OCI-LY3 (cell line): ENCODE results near the gene CA4.

Source experiments
- H2AFZ ChIP-seq: fragments of 200-600, 300-600 bp; shearing (Covaris generic); 2 replicates; pipeline ENCODE4 v1.6.0; 2014; ENCODE audit warnings: antibody characterized with exemption, low read depth, low read length
- H3K27ac ChIP-seq: fragments of 200-600, 300-600 bp; sonication (generic); 2 replicates; pipeline ENCODE4 v1.5.1; 2014; ENCODE audit warnings: mild to moderate bottlenecking, low read length, moderate library complexity, mixed read lengths
- H3K27me3 ChIP-seq: fragments of 200-600, 300-600 bp; sonication (generic); 2 replicates; pipeline ENCODE4 v1.6.1; 2014; ENCODE audit warnings: low read depth, low read length, mixed read lengths
- H3K36me3 ChIP-seq: fragments of 200-600, 300-600 bp; sonication (generic); replicated peaks from 2 replicates; pipeline ENCODE3; 2014; ENCODE audit warnings: low read depth, low read length, mixed read lengths
- H3K4me1 ChIP-seq: fragments of 300-600, 200-600 bp; sonication (generic); 2 replicates; pipeline ENCODE4 v1.6.1; 2014; ENCODE audit warnings: low read length, mixed read lengths
- H3K4me2 ChIP-seq: fragments of 200-600, 300-600 bp; sonication (generic); 2 replicates; pipeline ENCODE4 v1.6.1; 2014; ENCODE audit warnings: low read length, mixed read lengths
- H3K4me3 ChIP-seq: fragments of 300-600, 200-600 bp; sonication (generic); 2 replicates; pipeline ENCODE4 v1.5.1; 2014; ENCODE audit warnings: antibody characterized with exemption, mild to moderate bottlenecking, low read length, moderate library complexity
- H3K79me2 ChIP-seq: fragments of 300-600, 200-600 bp; shearing (Covaris generic); 2 replicates; pipeline ENCODE4 v1.6.1; 2014; ENCODE audit warnings: mild to moderate bottlenecking, low read length, mixed read lengths
- H3K9ac ChIP-seq: fragments of 300-600, 200-600 bp; shearing (Covaris generic); 2 replicates; pipeline ENCODE4 v1.6.0; 2014; ENCODE audit warnings: mild to moderate bottlenecking, low read length, moderate library complexity
- H3K9me3 ChIP-seq: fragments of 200-600, 300-600 bp; shearing (Covaris generic); 2 replicates; pipeline ENCODE4 v1.6.1; 2014; ENCODE audit warnings: low read length, mixed read lengths; ENCODE audit not compliant: insufficient read depth
- H4K20me1 ChIP-seq: fragments of 200-600, 300-600 bp; sonication (generic); 2 replicates; pipeline ENCODE4 v1.6.1; 2016; ENCODE audit warnings: low read length, mixed read lengths; ENCODE audit not compliant: insufficient read depth
- CTCF ChIP-seq: fragments of 200-600, 300-600 bp; sonication (generic); IDR thresholded peaks from 2 replicates; pipeline ENCODE4 v1.5.1; 2014; ENCODE audit warnings: antibody characterized with exemption, low read length, low read depth
- EZH2phosphoT487 ChIP-seq: fragments of 200-600 bp; shearing (Covaris generic); IDR thresholded peaks from 2 replicates; pipeline ENCODE4 v1.6.1; 2018; ENCODE audit warnings: antibody characterized with exemption, mixed run types, low read depth

Gene CA4

GRCh38 chr17:60138769-60139437 is 10.9 kb upstream of the CA4 start:
- no peaks in the 10 kb centered on the region for H3K79me2 ChIP-seq
- H4K20me1 ChIP-seq, result no peaks in the 10 kb centered on the region
- no peak overlapping the region for H3K4me3 ChIP-seq
- H3K9ac ChIP-seq, result no peak overlapping the region
- no peak for TF ChIP-seq EZH2phosphoT487
- TF ChIP-seq CTCF, result no peak
- H3K36me3 ChIP-seq, result no peaks in the 10 kb centered on the region
- H3K27ac ChIP-seq, result no peak overlapping the region
- peaks cover 3% of the 10 kb centered on the region; the same call in 1 of the 2 replicates for H3K27me3 ChIP-seq
- no peak overlapping the region for H3K4me2 ChIP-seq
- H3K4me1 ChIP-seq, result peaks cover 13% of the 10 kb centered on the region
- no peak overlapping the region for H2AFZ ChIP-seq
- no peaks in the 10 kb centered on the region for H3K9me3 ChIP-seq

GRCh38 chr17:60139438-60140285 is 10.1 kb upstream of the CA4 start:
- Histone ChIP-seq H3K4me1 (peaks cover 13% of the 10 kb centered on the region), H4K20me1 (no peaks in the 10 kb centered on the region), H3K4me3 (no peak overlapping the region), H3K4me2 (no peak overlapping the region), H3K79me2 (no peaks in the 10 kb centered on the region), H2AFZ (no peak overlapping the region), H3K9ac (no peak overlapping the region), H3K9me3 (no peaks in the 10 kb centered on the region), H3K36me3 (no peaks in the 10 kb centered on the region), H3K27ac (no peak overlapping the region), H3K27me3 (peaks cover 3% of the 10 kb centered on the region; the same call in 1 of the 2 replicates)
- TF ChIP-seq CTCF, result no peak
- TF ChIP-seq EZH2phosphoT487, result no peak

DNA sequence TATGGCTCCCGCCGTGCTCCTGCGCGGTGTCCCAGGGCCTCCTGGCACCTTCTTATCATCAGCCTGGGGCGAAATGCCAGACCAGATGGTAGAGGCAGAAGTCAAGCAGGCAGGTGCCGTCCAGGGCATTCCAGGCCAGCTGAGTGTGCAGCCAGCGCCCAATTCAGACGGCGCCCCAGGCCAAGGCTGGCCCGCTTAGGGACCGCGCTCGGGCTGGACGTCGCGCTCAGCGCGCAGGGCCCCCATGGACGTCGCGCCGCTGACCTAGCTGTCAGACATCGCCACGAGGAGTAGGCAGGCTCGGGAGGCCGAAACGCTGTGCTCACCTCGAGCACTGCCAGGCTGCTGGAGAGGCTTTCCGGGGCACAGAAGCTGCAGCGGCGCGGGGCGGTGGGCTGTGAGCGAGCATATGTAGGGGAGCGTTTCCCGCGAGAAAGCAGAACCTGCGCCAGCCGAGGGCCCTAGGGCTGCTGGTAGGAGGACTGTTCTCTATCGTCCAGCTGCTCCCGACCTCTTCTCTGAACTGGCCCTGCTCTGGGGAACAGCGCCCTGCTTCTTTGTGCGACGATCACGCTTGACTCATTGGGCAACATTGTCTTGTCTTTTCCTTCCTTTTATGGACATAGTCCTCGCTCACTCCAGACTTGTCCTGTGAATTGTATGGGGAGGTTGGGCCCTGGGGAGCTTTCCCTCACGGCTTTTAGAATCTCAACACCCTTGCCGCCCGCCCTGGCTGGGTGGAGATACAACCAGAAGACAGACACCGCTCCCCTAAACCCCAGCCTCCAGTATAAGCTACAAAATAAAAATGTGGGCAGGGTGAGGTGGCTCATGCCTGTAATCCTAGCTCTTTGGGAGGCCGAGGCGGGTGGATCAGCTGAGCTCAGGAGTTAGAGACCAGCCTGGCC is 8.4 kb upstream of the CA4 start:
- Histone ChIP-seq H3K4me2 (0 out of 2 replicates have a peak overlapping the region, but pooled peaks have one; percentile 17), H3K79me2 (no peaks in the 10 kb centered on the region)

More for the DNA sequence above, 8.4 kb upstream of the CA4 start:
- Histone ChIP-seq H3K9me3 (no peaks in the 10 kb centered on the region), H3K9ac (no peak overlapping the region), H3K27me3 (peaks cover 10% of the 10 kb centered on the region; the same call in 1 of the 2 replicates), H3K27ac (no peak overlapping the region), H2AFZ (no peak overlapping the region), H3K4me3 (no peak overlapping the region), H4K20me1 (no peaks in the 10 kb centered on the region), H3K4me1 (peaks cover 13% of the 10 kb centered on the region), H3K36me3 (no peaks in the 10 kb centered on the region)
- TF ChIP-seq CTCF, result no peak
- TF ChIP-seq EZH2phosphoT487, result no peak
